Measurements from ENCODE around the gene RPP25L. TPM values are rescaled to one million over a fixed set of nuclear protein-coding genes. Genes with fewer than 3 reads are reported as not detected.

The RPP25L gene
- total and polyA plus RNA-seq, 2 of the 4 experiments (the other 2 are of a cell fraction) = 20.4 to 26.3 TPM

DNA sequence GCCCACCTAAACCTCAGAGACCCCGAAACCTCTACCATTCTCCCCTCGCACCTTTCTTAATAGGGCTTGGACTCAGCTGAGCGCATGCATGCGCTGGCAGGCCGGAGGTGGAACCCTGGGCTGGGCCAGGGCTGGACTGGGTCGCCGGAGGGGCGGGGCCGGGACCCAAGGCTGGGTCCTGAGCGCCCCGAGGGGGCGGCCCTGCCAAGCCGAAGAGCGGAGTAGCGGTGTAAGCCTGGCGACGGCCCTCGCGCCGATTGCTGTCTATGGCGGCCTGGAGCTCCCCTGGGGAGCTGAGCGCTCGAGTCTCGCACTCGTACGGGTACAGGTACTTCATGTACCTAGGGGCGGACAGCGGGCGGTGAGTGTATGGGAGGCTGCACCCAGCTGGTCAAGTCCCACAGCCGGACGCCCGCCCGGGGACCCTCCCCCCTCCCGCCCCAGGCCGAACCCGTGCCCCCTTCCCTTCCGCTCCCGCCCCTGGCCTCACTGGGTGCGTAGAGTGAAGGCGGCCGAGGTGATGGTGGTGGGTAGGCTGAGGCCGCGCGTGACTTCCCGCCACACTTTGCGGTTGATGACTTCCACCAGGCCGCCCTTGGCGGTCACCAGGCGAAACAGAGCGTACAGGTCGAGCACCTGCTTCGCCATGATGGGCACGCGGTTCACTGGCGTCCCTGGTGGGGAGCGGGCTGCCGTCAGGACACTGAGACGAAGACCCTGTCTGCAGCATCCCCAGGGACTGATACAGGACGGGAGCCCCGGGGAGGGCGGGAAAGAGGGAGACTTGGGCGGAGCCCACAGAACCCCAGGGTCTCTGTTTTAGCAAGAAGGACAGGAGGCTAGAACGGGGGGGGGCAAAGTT, 11.7 kb upstream of the RPP25L start (continued):
- TF ChIP-seq MXI1 (IDR thresholded peaks at IDR 0.05; ENCODE audit: borderline replicate concordance, low read depth, low read length) = no peak

DNA sequence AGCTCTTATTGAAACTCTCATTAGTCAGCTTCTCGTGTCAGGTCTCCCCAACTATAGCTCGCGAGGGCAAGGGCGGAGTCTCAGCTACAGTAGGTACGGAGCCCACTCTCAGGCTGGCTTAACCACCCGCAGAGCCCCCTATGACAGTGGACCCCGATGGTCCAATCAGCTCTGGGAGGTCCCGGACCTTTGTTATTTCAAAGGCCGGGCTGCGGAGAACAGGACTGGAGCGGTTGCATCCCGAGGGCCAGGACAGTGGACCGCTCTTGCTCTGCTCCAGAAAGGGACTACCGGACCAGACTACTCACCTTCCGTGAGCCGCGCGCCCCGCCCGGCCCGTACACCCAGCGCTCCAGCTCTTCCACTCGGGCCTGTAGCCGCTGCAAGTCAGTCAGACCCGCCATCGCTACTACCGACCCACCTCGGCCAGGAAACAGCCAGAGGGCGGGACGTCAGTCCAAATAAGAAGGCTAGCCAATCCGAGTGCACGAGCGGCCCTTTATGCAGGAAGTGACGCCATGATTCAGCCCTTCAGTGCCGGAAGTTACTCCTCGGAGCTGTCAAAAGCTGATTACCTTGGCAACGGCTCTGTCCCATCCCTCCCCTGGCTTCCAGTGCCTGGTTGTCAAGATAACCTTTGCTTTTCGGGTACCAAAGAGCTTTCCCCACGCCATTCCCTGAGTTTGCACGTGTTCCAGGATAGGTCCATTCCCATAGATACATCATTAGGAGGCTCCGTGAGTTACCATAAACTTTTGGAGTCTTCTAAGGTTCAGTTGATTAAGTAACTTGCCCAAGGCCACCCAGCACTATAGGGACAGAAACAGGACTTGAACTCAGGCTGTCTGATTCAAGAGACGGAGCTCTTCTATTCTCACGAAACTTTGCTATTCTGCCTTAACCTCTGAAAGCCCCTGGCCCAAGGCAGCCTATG, 8.4 kb upstream of the RPP25L start, which contains the start of gene DCTN3:
Gene DCTN3 (minus strand): TSS at position 435 of the 934 bp plus-strand sequence. CDS start 31 bp downstream, at position 404.
- Histone ChIP-seq H3K79me1 (ENCODE audit: low read depth in 1 of 2, low read length in 2 of 2) (peaks cover 8 to 14% of the 10 kb centered on the region in 2 experiments), H3K4ac (ENCODE audit: low read depth, low read length) (peak within 1 kb of the TSS; percentile 61), H4K5ac (ENCODE audit: low read depth, low read length) (peak within 1 kb of the TSS; percentile 99), H3K27ac (ENCODE audit: insufficient read depth, low read length) (peak within 1 kb of the TSS; percentile 20; the same call in 1 of the 2 replicates), H2BK120ac (ENCODE audit: low read depth, low read length) (no peak within 1 kb of the TSS), H3K4me3 (ENCODE audit: insufficient read depth, low read depth, low read length) (peak within 1 kb of the TSS; percentile 67), H4K20me1 (ENCODE audit: insufficient read depth, low read length) (no peaks in the 10 kb centered on the region), H3K27me3 (ENCODE audit: control insufficient read depth, insufficient read depth, low read length) (peaks cover 27% of the 10 kb centered on the region), H2BK5ac (ENCODE audit: low read depth, low read length, poor library complexity, severe bottlenecking) (no peak within 1 kb of the TSS), H3K36me3 (ENCODE audit: control insufficient read depth, insufficient read depth, low read length) (peaks cover 17% of the 10 kb centered on the region), H3K9ac (ENCODE audit: low read depth, low read length) (peak within 1 kb of the TSS; percentile 69), H2AK5ac (ENCODE audit: low read depth, low read length) (0 out of 2 replicates have a peak within 1 kb of the TSS, but pooled peaks have one; percentile 12), H3K18ac (ENCODE audit: low read depth, low read length) (no peak within 1 kb of the TSS), H2BK20ac (ENCODE audit: low read depth, low read length) (no peak within 1 kb of the TSS), H4K91ac (ENCODE audit: insufficient read depth, low read depth, low read length) (peak within 1 kb of the TSS; percentile 64; the same call in 1 of the 2 replicates), H3K4me2 (ENCODE audit: low read depth, low read length) (peak within 1 kb of the TSS; percentile 99), H3K56ac (ENCODE audit: extremely low read depth, insufficient read depth, low read length) (peak within 1 kb of the TSS; percentile 12; the same call in 1 of the 2 replicates), H4K8ac (ENCODE audit: low read depth in 2 of 2, low read length in 2 of 2) (peak within 1 kb of the TSS; percentile 80 to 96), H3K9me3 (ENCODE audit: control insufficient read depth, insufficient read depth, low read length) (no peaks in the 10 kb centered on the region), H2AK9ac (replicated peaks; ENCODE audit: low read depth, low read length, poor library complexity) (peak within 1 kb of the TSS; percentile 88), H2AFZ (replicated peaks; ENCODE audit: low read length, poor library complexity) (peak within 1 kb of the TSS; percentile 94), H3K23ac (ENCODE audit: low read depth, low read length) (peak within 1 kb of the TSS; percentile 10), H3K4me1 (ENCODE audit: control insufficient read depth, insufficient read depth, low read length) (peaks cover 5% of the 10 kb centered on the region; the same call in 1 of the 2 replicates), H3K9me1 (ENCODE audit: insufficient read depth, low read length) (peaks cover 12% of the 10 kb centered on the region), H2BK15ac (ENCODE audit: low read depth, low read length) (no peak within 1 kb of the TSS), H3K14ac (replicated peaks; ENCODE audit: low read depth, low read length) (peak within 1 kb of the TSS; percentile 84)
- no TSS peak for BruUV-seq (replicated peaks)
- ChIA-PET POLR2A (ENCODE audit: unreplicated experiment) (no interaction called here), CTCF (interaction anchor here (0.6 to 1.8 kb wide), 3 partner anchors 14 to 272 kb away, joined by 5 to 16 read pairs (median 5); no protein-coding TSS in a partner anchor)
- ATAC-seq (ENCODE audit: low read depth) (peak; percentile 99), DNase-seq (peak; percentile 94)
- WGBS, 2 experiments (ENCODE audit: extremely low coverage in 2 of 2, insufficient read length in 1 of 2) = 7% methylated on average over 22 of the region's 43 CpGs; no CpG with 5 or more reads in 1 of the 2 experiments
- intact Hi-C loops (cut with micrococcal nuclease) (no loop called here), in situ Hi-C loops (cut with MboI; ENCODE audit: low sequenced_read_pairs) (no loop called here), dilution Hi-C loops (cut with HindIII; ENCODE audit: low sequenced_read_pairs, unreplicated experiment) (no loop called here)
- TF ChIP-seq MXI1 (IDR thresholded peaks at IDR 0.05; ENCODE audit: borderline replicate concordance, low read depth, low read length) (peak; percentile 58; the same call in 1 of the 2 replicates), RAD21 (IDR thresholded peaks at IDR 0.05; ENCODE audit: low read length) (no peak), CHD1 (IDR thresholded peaks at IDR 0.05; ENCODE audit: low read depth, low read length) (no peak), POLR2A (IDR thresholded peaks at IDR 0.05; ENCODE audit: low read depth, low read length) (peak; percentile 61; the same call in 1 of the 2 replicates), MAFK (IDR thresholded peaks at IDR 0.05; ENCODE audit: low read depth, low read length) (no peak), RFX5 (IDR thresholded peaks at IDR 0.05; ENCODE audit: low read depth, low read length) (no peak), MAZ (IDR thresholded peaks at IDR 0.05; ENCODE audit: borderline replicate concordance, low read depth, low read length) (peak; percentile 48; the same call in 1 of the 2 replicates), FOS (IDR thresholded peaks at IDR 0.05; ENCODE audit: low read depth, low read length) (no peak), USF2 (IDR thresholded peaks at IDR 0.05; ENCODE audit: low read depth, low read length) (no peak), BHLHE40 (IDR thresholded peaks at IDR 0.05; ENCODE audit: low read depth, low read length) (no peak)
- TF ChIP-seq, protein P1, sequence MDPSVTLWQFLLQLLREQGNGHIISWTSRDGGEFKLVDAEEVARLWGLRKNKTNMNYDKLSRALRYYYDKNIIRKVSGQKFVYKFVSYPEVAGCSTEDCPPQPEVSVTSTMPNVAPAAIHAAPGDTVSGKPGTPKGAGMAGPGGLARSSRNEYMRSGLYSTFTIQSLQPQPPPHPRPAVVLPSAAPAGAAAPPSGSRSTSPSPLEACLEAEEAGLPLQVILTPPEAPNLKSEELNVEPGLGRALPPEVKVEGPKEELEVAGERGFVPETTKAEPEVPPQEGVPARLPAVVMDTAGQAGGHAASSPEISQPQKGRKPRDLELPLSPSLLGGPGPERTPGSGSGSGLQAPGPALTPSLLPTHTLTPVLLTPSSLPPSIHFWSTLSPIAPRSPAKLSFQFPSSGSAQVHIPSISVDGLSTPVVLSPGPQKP (IDR thresholded peaks at IDR 0.05; ENCODE audit: borderline replicate concordance, low read depth, low read length) = no peak

All from IMR-90 (cell line).